Karpas-422 (cell line): ENCODE results near the gene SPEF2. TPM values are rescaled to one million over a fixed set of nuclear protein-coding genes. Genes with fewer than 3 reads are reported as not detected.

Experiments used
- DNase-seq: peaks from one replicate; pipeline ENCODE4 v3.0.0-alpha.2; 2015
- H2AFZ ChIP-seq: fragments of 200-600 bp; sonication (generic); 2 replicates; pipeline ENCODE4 v1.6.1; 2014; ENCODE audit warnings: antibody characterized with exemption, low read length, mixed read lengths
- H3K27ac ChIP-seq: fragments of 200-600 bp; sonication (generic); 2 replicates; pipeline ENCODE4 v1.5.1; 2014; ENCODE audit warnings: mild to moderate bottlenecking, low read length, moderate library complexity
- H3K27me3 ChIP-seq: fragments of 200-600 bp; sonication (generic); 2 replicates; pipeline ENCODE4 v1.6.1; 2014; ENCODE audit warnings: low read length, mixed read lengths
- H3K36me3 ChIP-seq: fragments of 200-600 bp; sonication (generic); 2 replicates; pipeline ENCODE4 v1.6.1; 2014; ENCODE audit warnings: low read length, mixed read lengths; ENCODE audit not compliant: insufficient read depth
- H3K4me1 ChIP-seq: fragments of 200-600 bp; sonication (generic); 2 replicates; pipeline ENCODE4 v1.6.1; 2014; ENCODE audit warnings: mild to moderate bottlenecking, low read length, mixed read lengths
- H3K4me2 ChIP-seq: fragments of 200-600 bp; sonication (generic); 2 replicates; pipeline ENCODE4 v1.6.1; 2014; ENCODE audit warnings: low read length, low read depth, mild to moderate bottlenecking; ENCODE audit not compliant: poor library complexity, severe bottlenecking
- H3K4me3 ChIP-seq: fragments of 200-600 bp; sonication (generic); 2 replicates; pipeline ENCODE4 v1.5.1; 2014; ENCODE audit warnings: mild to moderate bottlenecking, antibody characterized with exemption, low read length, mixed read lengths
- H3K79me2 ChIP-seq: fragments of 200-600 bp; sonication (generic); 2 replicates; pipeline ENCODE4 v1.6.1; 2014; ENCODE audit warnings: mild to moderate bottlenecking, low read length, mixed read lengths
- H3K9ac ChIP-seq: fragments of 200-600 bp; sonication (generic); 2 replicates; pipeline ENCODE4 v1.6.0; 2014; ENCODE audit warnings: low read length
- H3K9me2 ChIP-seq: fragments of 200-600 bp; sonication (generic), shearing (Covaris generic); replicated peaks from 2 replicates; pipeline ENCODE4 v1.6.0; 2014; ENCODE audit warnings: mild to moderate bottlenecking, low read length, moderate library complexity; ENCODE audit not compliant: insufficient read depth
- H3K9me3 ChIP-seq: fragments of 300-700, 200-600 bp; sonication (generic); 2 replicates; pipeline ENCODE4 v1.6.1; 2014; ENCODE audit warnings: low read length, mixed read lengths
- H4K20me1 ChIP-seq: fragments of 200-600 bp; sonication (generic); 2 replicates; pipeline ENCODE4 v1.6.1; 2014; ENCODE audit warnings: mild to moderate bottlenecking, antibody characterized with exemption, low read length, low read depth; ENCODE audit not compliant: insufficient read depth
- total RNA-seq: library from RNA; depleted of rRNA; stranded (reverse); fragments of >200 nt; shearing (Covaris generic); gene quantifications from 2 replicates; pipeline ENCODE4 v1.2.3, GENCODE V29; 2014; ENCODE audit warnings: low replicate concordance

The SPEF2 gene
- total RNA-seq, 1 experiment from 2014 or later: not detected

GRCh38 chr5:35794328-35794619 lies 176.6 kb downstream of the SPEF2 start:
- H3K9me3 ChIP-seq: no peaks in the 10 kb centered on the region
- no peak overlapping the region for H3K27ac ChIP-seq
- H3K36me3 ChIP-seq: no peaks in the 10 kb centered on the region
- no peak overlapping the region for H3K4me2 ChIP-seq
- H3K4me1 ChIP-seq: no peaks in the 10 kb centered on the region
- H3K9ac ChIP-seq: no peak overlapping the region
- no peak overlapping the region for H2AFZ ChIP-seq
- H3K9me2 ChIP-seq: no peaks in the 10 kb centered on the region
- H3K4me3 ChIP-seq: no peak overlapping the region
- no peaks in the 10 kb centered on the region for H4K20me1 ChIP-seq
- H3K79me2 ChIP-seq: no peaks in the 10 kb centered on the region
- no peaks in the 10 kb centered on the region for H3K27me3 ChIP-seq
- DNase-seq: no peak

- Histone ChIP-seq H3K9me3 (no peaks in the 10 kb centered on the region), H3K4me1 (no peaks in the 10 kb centered on the region), H3K27ac (no peak overlapping the region)
Measured at GRCh38 chr5:35794684-35795375, 177.2 kb downstream of the SPEF2 start.

GRCh38 chr5:35799181-35799580 lies 181.5 kb downstream of the SPEF2 start:
- no peaks in the 10 kb centered on the region for H4K20me1 ChIP-seq
- no peaks in the 10 kb centered on the region for H3K9me3 ChIP-seq
- H3K4me3 ChIP-seq: no peak overlapping the region
- no peak overlapping the region for H3K9ac ChIP-seq
- no peak overlapping the region for H2AFZ ChIP-seq
- no peak overlapping the region for H3K27ac ChIP-seq
- H3K4me2 ChIP-seq: no peak overlapping the region
- H3K36me3 ChIP-seq: no peaks in the 10 kb centered on the region
- H3K9me2 ChIP-seq: no peaks in the 10 kb centered on the region
- H3K79me2 ChIP-seq: no peaks in the 10 kb centered on the region
- H3K27me3 ChIP-seq: no peaks in the 10 kb centered on the region
- no peak for DNase-seq
- H3K4me1 ChIP-seq: no peaks in the 10 kb centered on the region

More at GRCh38 chr5:35794684-35795375, 177.2 kb downstream of the SPEF2 start:
- Histone ChIP-seq H3K79me2 (no peaks in the 10 kb centered on the region), H3K36me3 (no peaks in the 10 kb centered on the region), H3K9ac (no peak overlapping the region), H2AFZ (no peak overlapping the region), H3K4me3 (no peak overlapping the region), H3K4me2 (no peak overlapping the region), H3K27me3 (no peaks in the 10 kb centered on the region), H3K9me2 (no peaks in the 10 kb centered on the region), H4K20me1 (no peaks in the 10 kb centered on the region)
- no peak for DNase-seq

- no peaks in the 10 kb centered on the region for H3K9me3 ChIP-seq
- H3K79me2 ChIP-seq: no peaks in the 10 kb centered on the region
- no peak overlapping the region for H2AFZ ChIP-seq
- no peak overlapping the region for H3K9ac ChIP-seq
- no peaks in the 10 kb centered on the region for H3K27me3 ChIP-seq
- DNase-seq: no peak
- H3K4me3 ChIP-seq: no peak overlapping the region
- H3K36me3 ChIP-seq: no peaks in the 10 kb centered on the region
- H3K9me2 ChIP-seq: no peaks in the 10 kb centered on the region
- H4K20me1 ChIP-seq: no peaks in the 10 kb centered on the region
- H3K4me2 ChIP-seq: no peak overlapping the region
- H3K27ac ChIP-seq: no peak overlapping the region
- H3K4me1 ChIP-seq: no peaks in the 10 kb centered on the region
Measured at GRCh38 chr5:35799753-35800152, 182.1 kb downstream of the SPEF2 start.

GRCh38 chr5:35803191-35803651 lies 185.6 kb downstream of the SPEF2 start:
- Histone ChIP-seq H3K27me3 (no peaks in the 10 kb centered on the region), H4K20me1 (no peaks in the 10 kb centered on the region), H3K9me3 (no peaks in the 10 kb centered on the region), H2AFZ (no peak overlapping the region), H3K36me3 (no peaks in the 10 kb centered on the region), H3K9ac (no peak overlapping the region), H3K4me2 (no peak overlapping the region), H3K79me2 (no peaks in the 10 kb centered on the region), H3K9me2 (no peaks in the 10 kb centered on the region), H3K4me1 (no peaks in the 10 kb centered on the region), H3K27ac (no peak overlapping the region), H3K4me3 (no peak overlapping the region)
- DNase-seq: no peak

DNA sequence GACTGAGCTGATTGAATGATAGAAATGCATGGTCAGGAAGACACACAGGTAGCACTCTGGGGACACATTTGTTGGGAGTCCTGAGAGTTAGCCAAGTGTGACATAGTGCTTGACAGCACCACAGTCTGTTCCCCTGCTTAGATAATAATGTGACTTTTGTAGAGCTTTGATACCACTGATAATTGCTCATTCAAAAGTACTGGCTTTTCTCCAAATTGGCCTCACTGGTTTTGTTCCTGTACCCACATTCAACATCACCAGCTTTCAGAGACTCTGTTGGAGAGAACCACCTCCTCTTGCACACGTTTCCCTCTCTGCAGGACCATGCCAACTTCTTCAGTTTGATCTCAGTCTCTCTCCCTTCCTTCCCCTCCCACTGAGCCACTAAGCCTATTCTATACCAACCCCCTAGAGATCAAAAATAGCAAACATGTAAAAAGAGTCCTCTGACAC lies 186.6 kb downstream of the SPEF2 start:
- H3K79me2 ChIP-seq: no peaks in the 10 kb centered on the region
- no peak overlapping the region for H3K9ac ChIP-seq
- no peak overlapping the region for H2AFZ ChIP-seq
- no peaks in the 10 kb centered on the region for H4K20me1 ChIP-seq
- DNase-seq: no peak
- H3K36me3 ChIP-seq: no peaks in the 10 kb centered on the region
- H3K4me1 ChIP-seq: no peaks in the 10 kb centered on the region
- no peaks in the 10 kb centered on the region for H3K9me2 ChIP-seq
- H3K27ac ChIP-seq: no peak overlapping the region
- H3K9me3 ChIP-seq: no peaks in the 10 kb centered on the region
- H3K4me3 ChIP-seq: no peak overlapping the region
- no peaks in the 10 kb centered on the region for H3K27me3 ChIP-seq
- no peak overlapping the region for H3K4me2 ChIP-seq

GRCh38 chr5:35804841-35805240 lies 187.2 kb downstream of the SPEF2 start:
- Histone ChIP-seq H3K9ac (no peak overlapping the region), H3K27ac (no peak overlapping the region), H4K20me1 (no peaks in the 10 kb centered on the region), H3K9me3 (no peaks in the 10 kb centered on the region), H3K4me1 (no peaks in the 10 kb centered on the region), H3K9me2 (no peaks in the 10 kb centered on the region), H3K4me2 (no peak overlapping the region), H3K36me3 (no peaks in the 10 kb centered on the region), H3K27me3 (no peaks in the 10 kb centered on the region), H2AFZ (no peak overlapping the region), H3K4me3 (no peak overlapping the region), H3K79me2 (no peaks in the 10 kb centered on the region)
- DNase-seq: no peak

GRCh38 chr5:35810601-35811000 lies 192.9 kb downstream of the SPEF2 start:
- no peak overlapping the region for H3K27ac ChIP-seq
- no peak overlapping the region for H2AFZ ChIP-seq
- no peaks in the 10 kb centered on the region for H3K4me1 ChIP-seq

More at GRCh38 chr5:35810601-35811000, 192.9 kb downstream of the SPEF2 start:
- no peak overlapping the region for H3K9ac ChIP-seq
- no peaks in the 10 kb centered on the region for H4K20me1 ChIP-seq
- H3K27me3 ChIP-seq: no peaks in the 10 kb centered on the region
- no peaks in the 10 kb centered on the region for H3K79me2 ChIP-seq
- H3K4me2 ChIP-seq: no peak overlapping the region
- no peaks in the 10 kb centered on the region for H3K9me3 ChIP-seq
- H3K4me3 ChIP-seq: no peak overlapping the region
- no peaks in the 10 kb centered on the region for H3K9me2 ChIP-seq
- H3K36me3 ChIP-seq: no peaks in the 10 kb centered on the region
- no peak for DNase-seq
